ENCODE measurements around the gene LRRC4C.
"Not testable (repeated sequence)": the region's sequence is repeated elsewhere in the genome, so short reads cannot be mapped to it uniquely, and the experiment has no call there.

Gene LRRC4C

GRCh38 chr11:40642284-40642683 is 817.2 kb downstream of the LRRC4C start:
- no peak for DNase-seq

- no peak for DNase-seq
Observed at GRCh38 chr11:40619654-40620053, 839.8 kb downstream of the LRRC4C start.

GRCh38 chr11:40606800-40607199 is 852.7 kb downstream of the LRRC4C start:
- DNase-seq = no peak

DNA sequence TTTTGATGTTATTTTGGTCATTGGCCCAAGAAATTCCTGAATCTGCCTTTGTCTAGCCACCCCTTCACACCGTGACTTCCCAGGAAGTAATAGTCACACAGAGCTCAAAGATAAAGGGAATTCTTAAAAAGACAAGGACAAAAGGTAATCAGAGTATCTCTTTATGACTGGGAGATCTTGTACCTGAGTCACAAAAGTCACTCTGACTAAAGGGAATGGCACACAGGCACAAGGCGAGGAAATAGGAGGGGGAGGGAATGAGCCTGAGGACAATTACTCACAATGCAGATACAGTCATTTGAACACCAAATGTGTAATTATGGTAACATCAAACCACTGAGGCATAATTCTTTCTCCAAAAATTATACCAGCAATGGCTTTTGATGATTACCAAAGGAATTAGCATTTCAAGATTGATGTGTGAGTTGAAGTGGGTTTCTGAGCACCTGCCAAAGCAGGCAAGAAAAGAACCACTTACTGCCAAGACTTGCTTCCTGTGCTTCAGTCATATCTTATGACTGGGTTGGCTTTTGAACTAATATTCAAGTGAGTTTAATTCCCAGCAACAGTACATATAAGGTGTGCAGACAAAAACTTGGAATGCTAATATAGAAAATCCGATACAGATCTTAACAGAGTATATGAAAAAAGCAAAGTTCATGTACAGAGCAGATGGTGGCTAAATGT is 856.4 kb downstream of the LRRC4C start:
- no peak for DNase-seq

- DNase-seq = no peak
Observed at GRCh38 chr11:40597546-40598113, 861.8 kb downstream of the LRRC4C start.

- DNase-seq = no peak
Observed at GRCh38 chr11:40573254-40573891, 886.1 kb downstream of the LRRC4C start.

DNA sequence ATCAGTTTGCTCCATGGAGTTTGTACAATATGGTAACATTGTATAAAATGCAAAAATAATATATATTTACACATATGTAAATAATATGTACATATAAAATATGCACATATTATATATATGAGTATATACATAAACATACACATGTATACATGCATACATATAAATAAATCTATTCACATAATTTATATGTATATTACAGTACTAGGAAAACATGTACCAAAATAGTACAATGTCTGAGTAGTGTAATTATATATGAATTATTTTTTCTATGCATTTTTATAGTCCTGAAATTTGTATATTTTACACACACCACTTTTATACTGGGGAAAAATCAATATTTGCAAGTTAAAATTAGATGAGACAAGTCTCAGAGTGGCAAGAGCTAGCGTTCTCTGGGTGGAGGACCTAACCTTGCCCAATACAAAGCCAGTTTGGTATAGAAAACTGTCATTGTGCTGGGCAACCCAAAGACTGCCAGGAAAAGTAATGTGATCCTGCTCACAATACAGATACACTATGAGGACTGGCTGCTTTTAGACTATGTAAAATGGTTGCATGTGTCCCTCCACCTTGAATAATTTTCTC is 889.4 kb downstream of the LRRC4C start:
- DNase-seq = no peak

DNA sequence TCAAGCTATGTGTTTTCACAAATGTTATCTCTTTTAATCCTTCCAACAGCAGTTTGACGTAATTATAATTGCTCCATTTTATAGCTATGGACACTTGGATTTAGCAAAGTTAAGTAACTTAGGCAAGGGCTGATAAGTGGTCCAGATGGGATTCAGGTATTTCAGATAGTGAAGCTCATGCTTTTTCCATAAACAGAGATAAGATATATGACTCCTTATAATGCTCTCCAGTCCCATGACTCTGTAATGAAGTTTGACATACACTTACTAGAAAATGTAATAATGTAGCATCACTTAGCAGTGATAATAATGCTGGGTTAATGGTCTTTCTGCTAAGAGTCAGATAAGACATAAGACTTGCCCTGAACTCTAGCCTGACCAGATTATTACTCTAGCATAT is 892.1 kb downstream of the LRRC4C start:
- DNase-seq = no peak

DNA sequence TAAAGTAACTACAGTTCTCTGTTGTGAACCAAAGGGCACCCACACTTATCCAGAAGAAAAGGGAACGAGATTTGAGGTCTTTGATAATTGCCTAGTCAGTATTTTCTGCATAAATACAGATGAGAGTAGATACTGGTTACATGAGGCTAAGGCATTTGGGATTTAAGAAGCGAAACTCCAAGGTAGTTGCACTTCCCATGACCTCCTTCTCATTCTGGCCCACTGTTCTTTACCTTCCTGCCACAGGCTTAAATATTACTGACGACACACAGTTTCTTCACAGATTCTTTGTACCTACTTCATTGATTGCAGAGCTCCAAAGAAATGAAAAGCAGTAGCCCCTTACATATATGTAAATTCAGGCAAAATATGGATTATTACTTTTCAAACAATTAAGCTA is 915.3 kb downstream of the LRRC4C start:
- DNase-seq = no peak

DNA sequence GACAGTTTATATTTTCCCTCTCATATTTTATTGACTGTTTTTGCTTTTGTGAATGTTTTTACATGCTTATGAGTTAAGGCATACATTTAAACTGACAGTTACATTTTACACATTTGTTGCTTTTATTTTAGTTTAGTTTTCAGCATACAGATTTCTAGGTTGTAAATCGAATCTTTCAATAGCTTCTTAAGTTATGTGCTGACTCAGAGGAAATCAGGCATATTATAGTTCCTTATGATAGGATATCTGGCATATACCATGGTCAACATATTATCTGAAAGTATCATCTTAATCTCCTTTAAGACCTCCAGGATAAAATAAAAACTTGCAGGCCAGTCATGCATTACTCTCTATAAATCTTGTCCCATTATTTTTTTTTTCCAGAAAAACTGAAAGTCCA is 916.6 kb downstream of the LRRC4C start:
- no peak for DNase-seq

DNA sequence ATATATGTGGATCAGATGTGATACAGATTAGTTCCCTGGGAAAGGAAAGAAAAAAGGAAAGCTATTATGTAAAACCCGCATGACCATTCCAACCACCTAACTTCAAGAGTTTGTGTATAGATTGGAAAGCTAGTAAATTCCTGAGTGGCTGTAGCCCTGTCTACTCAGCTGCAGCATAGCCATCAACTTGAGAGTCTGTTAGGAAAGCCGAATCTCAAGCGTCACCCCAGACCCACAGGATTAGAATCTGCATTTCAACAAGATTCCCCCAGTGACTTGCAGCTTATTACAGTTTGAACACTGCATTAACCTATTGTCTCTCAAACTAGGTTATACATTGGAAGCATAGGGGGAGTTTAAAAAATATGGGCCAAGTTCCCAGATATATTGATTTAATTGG is 921.7 kb downstream of the LRRC4C start:
- DNase-seq = no peak

DNA sequence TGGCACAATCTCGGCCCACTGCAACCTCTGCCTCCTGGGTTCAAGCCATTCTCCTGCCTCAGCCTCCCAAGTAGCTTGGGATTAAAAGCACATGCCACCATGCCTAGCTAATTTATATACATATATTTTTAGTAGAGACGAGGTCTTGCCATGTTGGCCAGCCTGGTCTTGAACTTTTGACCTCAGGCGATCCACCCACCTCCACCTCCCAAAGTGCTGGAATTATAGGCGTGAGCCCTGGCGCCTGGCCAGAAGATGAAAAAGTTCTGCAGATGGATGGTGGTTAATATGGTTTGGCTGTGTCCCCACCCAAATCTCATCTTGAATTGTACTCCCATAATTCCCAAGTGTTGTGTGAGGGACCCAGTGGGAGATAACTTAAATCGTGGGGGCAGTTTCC is 937.4 kb downstream of the LRRC4C start:
- DNase-seq = not testable (repeated sequence)

DNA sequence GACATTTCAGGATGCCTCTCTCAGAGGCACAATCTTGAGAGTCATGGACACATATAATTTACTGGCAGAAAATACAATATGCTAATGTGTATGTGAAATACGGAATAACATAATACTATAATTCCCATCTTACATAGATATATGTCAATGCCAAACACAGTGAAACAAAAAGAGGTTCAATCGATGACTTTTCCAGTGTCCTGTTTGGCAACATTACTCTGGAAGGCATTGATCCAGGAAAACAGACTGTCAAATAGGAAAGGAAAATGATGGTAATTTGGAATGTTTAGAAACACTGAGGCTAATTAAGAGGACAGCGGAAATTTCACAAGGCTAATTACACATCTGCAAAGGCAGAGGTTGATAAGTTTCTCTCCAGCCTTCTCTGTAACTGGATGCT is 942.3 kb downstream of the LRRC4C start:
- no peak for DNase-seq

GRCh38 chr11:40514124-40514523 is 945.3 kb downstream of the LRRC4C start:
- no peak for DNase-seq

DNA sequence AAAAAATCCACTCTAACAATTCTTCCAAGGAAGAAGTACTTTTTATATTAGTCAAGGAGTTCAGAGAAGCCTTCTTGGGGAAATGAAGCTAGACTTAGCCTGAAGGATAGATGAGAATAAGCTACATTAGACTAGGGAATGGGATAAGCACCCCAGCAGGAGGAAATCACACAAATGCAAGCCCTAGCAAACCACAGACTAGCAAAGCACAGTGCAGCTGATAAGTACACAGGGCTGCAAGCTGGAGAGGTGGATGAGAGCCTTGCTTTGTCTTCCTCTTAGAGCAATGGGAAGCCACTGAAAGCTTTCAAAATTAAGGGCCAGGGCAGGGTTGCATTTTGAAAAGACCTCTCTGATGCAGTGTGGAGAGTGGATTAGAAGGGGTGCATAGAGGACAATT is 946.2 kb downstream of the LRRC4C start:
- no peak for DNase-seq

- no peak for DNase-seq
Observed at GRCh38 chr11:40508303-40508702, 951.1 kb downstream of the LRRC4C start.

GRCh38 chr11:40506226-40506625 is 953.2 kb downstream of the LRRC4C start:
- DNase-seq = no peak

DNA sequence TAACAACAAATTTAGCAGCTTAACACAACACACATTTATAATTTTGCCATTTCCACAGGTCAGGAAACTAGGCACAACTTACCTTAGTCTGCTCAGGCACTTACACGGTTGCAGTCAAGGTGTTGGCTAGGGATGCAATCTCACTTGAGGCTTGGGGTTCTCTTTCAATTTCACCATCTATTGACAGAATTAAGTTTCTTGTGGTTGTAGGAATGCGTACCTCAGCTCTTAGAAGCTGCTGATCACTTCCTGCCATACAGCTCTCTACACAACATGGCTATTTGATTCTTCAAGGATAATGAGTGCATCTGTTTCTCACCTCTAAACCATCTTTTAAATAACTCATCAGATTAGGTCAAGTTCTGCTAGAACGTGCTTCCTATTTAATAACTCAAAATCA is 968.1 kb downstream of the LRRC4C start:
- no peak for DNase-seq

DNA sequence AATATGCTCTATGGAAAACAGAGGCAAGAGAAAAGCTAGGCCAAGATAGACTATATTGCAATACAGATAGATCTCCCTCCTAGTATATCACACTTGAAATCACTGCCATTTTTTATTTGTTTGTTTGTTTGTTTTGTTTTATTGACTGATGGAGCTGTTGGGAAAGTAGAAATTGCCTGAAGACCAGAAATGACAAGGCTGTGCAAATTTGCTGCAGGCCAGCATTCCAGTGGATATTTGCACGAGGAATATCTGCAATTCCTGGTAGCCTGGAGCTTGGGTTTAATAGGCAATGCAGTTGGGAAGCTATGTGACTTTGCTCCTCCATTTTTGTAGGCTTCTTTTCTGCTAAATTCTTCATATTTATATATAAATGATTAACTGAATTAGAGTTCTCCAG is 991.7 kb downstream of the LRRC4C start:
- DNase-seq = no peak

GRCh38 chr11:40445391-40445790 is 1014.1 kb downstream of the LRRC4C start:
- DNase-seq = no peak

DNA sequence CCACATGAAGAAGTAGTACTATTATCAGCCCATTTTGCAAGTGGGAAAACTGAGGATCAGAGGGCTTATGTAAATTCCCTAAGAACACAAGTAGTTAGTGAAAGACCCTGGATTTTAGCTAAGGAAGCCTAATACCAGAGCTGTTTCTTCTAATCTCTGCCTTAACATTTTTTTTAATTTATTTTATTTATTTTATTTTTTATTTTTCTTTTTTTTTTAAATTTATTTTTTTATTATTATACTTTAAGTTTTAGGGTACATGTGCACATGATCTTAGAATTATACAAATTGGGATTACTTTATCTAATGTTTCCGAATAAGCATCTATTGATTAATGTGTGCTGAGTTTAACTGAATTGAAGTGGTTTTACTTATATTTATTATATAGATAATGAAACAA is 1015.3 kb downstream of the LRRC4C start:
- no peak for DNase-seq

DNA sequence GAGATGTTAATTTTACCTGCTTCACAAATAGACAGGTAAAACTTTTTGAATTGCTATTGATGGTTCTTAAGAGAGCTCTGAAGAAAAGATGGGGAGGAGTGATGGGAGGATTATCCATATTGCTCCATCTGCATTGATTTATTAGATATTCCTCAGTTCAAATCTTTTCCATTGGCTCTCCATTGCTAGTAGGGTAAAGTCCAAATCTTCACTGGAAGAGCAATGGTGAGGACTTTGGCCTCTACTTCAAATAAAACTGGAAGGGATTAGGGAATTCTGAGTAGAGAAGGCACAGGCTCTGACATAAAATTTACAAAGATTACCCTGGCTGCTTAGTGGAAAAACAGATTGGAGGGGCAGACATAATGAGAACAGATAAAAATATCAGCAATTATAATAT is 1024.1 kb downstream of the LRRC4C start:
- no peak for DNase-seq

DNA sequence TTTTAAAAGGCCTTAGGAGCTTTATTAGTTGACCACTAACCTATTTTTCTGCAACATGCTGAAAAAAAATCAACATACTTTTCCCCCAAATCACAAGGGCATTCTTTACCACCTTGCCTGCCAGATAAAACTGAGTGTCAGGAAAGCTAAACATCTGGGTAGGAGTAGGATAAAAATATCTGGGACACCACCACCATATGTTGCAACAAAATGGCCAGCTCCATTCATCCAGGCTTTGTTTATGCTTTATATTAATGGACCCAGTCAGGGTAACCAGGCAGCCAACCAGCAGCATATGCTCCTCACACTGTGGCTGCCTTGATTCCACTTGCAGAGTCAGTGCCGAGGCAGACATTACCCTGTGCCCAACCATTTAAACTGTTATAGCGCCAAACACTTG is 1024.5 kb downstream of the LRRC4C start:
- DNase-seq = no peak

DNA sequence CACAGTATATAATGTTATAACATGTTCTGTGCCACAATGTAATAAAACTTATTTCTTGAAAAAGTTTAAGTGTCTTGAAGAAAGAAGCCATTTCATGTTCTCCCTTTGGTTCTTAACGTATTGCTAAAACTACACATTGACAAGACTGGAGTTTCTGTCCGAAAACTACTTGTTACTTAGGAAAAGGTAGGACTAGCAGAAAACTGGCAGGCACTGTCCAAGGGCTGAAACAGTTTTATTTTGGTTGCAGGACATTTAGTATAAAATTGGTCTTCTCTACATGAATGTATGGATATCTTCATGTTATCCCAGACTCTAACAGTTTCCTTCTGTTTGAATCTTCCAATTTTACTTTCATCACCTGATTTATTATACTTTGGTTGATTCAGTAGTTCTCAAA is 1027.1 kb downstream of the LRRC4C start:
- no peak for DNase-seq
